IMR-90 (cell line): ENCODE measurements around the gene IFI27L1. TPM values are rescaled to one million over a fixed set of nuclear protein-coding genes. Genes with fewer than 3 reads are reported as not detected.

Experiments
- ATAC-seq: fragments of 200-7000 bp; cut with Tn5 transposase; 2 replicates; pipeline ENCODE4 v1.9.1; 2020; ENCODE audit warnings: low read depth, mild to moderate bottlenecking, moderate library complexity
- BruUV-seq: library from RNA; stranded (reverse); fragments of 400-500 nt; replicated peaks from 2 replicates; lab custom pipeline; 2021; lab: Mats Ljungman, UMichigan
- CTCF ChIA-PET: fragments of 300-600 bp; formaldehyde crosslinking; extraction: SDS; loops from one replicate; lab custom pipeline; 2021; ENCODE audit warnings: antibody characterized with exemption; lab: Yijun Ruan, JAX
- POLR2A ChIA-PET: fragments of 300-600 bp; sonication (Branson Sonifier 250); formaldehyde crosslinking; loops from one replicate; lab custom pipeline; 2022; ENCODE audit warnings: antibody characterized with exemption; ENCODE audit not compliant: unreplicated experiment; lab: Charles Lee
- DNase-seq: peaks from one replicate; pipeline ENCODE4 v3.0.0; 2013
- H2AFZ ChIP-seq: replicated peaks from 2 replicates; pipeline ENCODE3; 2013; ENCODE audit warnings: low read length, mild to moderate bottlenecking; ENCODE audit not compliant: poor library complexity
- H2AK5ac ChIP-seq: 2 replicates; pipeline ENCODE4 v1.6.1; 2013; ENCODE audit warnings: low read depth, low read length, inconsistent platforms
- H2AK9ac ChIP-seq: replicated peaks from 2 replicates; pipeline ENCODE3; 2013; ENCODE audit warnings: mild to moderate bottlenecking, low read depth, low read length, moderate library complexity; ENCODE audit not compliant: poor library complexity
- H2BK120ac ChIP-seq: 2 replicates; pipeline ENCODE4 v1.6.1; 2013; ENCODE audit warnings: low read depth, low read length, inconsistent platforms
- H2BK15ac ChIP-seq: 3 replicates; pipeline ENCODE4 v1.6.1; 2013; ENCODE audit warnings: low read depth, low read length, inconsistent platforms
- H2BK20ac ChIP-seq: 2 replicates; pipeline ENCODE4 v1.6.1; 2013; ENCODE audit warnings: low read depth, mild to moderate bottlenecking, inconsistent platforms, low read length, moderate library complexity
- H2BK5ac ChIP-seq: 2 replicates; pipeline ENCODE4 v1.6.1; 2013; ENCODE audit warnings: mild to moderate bottlenecking, low read depth, low read length, inconsistent platforms; ENCODE audit not compliant: poor library complexity, severe bottlenecking
- H3K14ac ChIP-seq: replicated peaks from 2 replicates; pipeline ENCODE4 v1.6.1; 2013; ENCODE audit warnings: low read depth, low read length, inconsistent platforms
- H3K18ac ChIP-seq: 2 replicates; pipeline ENCODE4 v1.6.1; 2013; ENCODE audit warnings: low read depth, low read length, control low read depth
- H3K23ac ChIP-seq: 2 replicates; pipeline ENCODE4 v1.6.1; 2013; ENCODE audit warnings: low read depth, low read length, inconsistent platforms
- H3K27ac ChIP-seq: 2 replicates; pipeline ENCODE4 v1.5.1; 2013; ENCODE audit warnings: mild to moderate bottlenecking, control low read depth, low read length; ENCODE audit not compliant: insufficient read depth
- H3K27me3 ChIP-seq: 2 replicates; pipeline ENCODE4 v1.6.1; 2013; ENCODE audit warnings: low read length; ENCODE audit not compliant: control insufficient read depth, insufficient read depth
- H3K36me3 ChIP-seq: 2 replicates; pipeline ENCODE4 v1.6.1; 2013; ENCODE audit warnings: low read length, mixed read lengths; ENCODE audit not compliant: control insufficient read depth, insufficient read depth
- H3K4ac ChIP-seq: 2 replicates; pipeline ENCODE4 v1.6.1; 2013; ENCODE audit warnings: low read depth, low read length, inconsistent platforms
- H3K4me1 ChIP-seq: 2 replicates; pipeline ENCODE4 v1.6.1; 2013; ENCODE audit warnings: low read length, mixed read lengths; ENCODE audit not compliant: control insufficient read depth, insufficient read depth
- H3K4me2 ChIP-seq: 2 replicates; pipeline ENCODE4 v1.6.1; 2013; ENCODE audit warnings: low read depth, mild to moderate bottlenecking, control low read depth, low read length, moderate library complexity
- H3K4me3 ChIP-seq: 2 replicates; pipeline ENCODE4 v1.5.1; 2013; ENCODE audit warnings: low read depth, mild to moderate bottlenecking, control low read depth, low read length, moderate library complexity; ENCODE audit not compliant: insufficient read depth
- H3K56ac ChIP-seq: 2 replicates; pipeline ENCODE4 v1.6.1; 2013; ENCODE audit warnings: low read length, inconsistent platforms; ENCODE audit not compliant: insufficient read depth; ENCODE audit errors: extremely low read depth
- H3K79me1 ChIP-seq, 2 experiments: 2 replicates each; pipeline ENCODE4 v1.6.1; 2013; ENCODE audit warnings: low read length in 2 of 2, inconsistent platforms in 1 of 2, low read depth in 1 of 2
- H3K9ac ChIP-seq: 2 replicates; pipeline ENCODE4 v1.6.1; 2013; ENCODE audit warnings: low read depth, low read length, control low read depth
- H3K9me1 ChIP-seq: 2 replicates; pipeline ENCODE4 v1.6.1; 2013; ENCODE audit warnings: low read length, inconsistent platforms; ENCODE audit not compliant: insufficient read depth
- H3K9me3 ChIP-seq: 2 replicates; pipeline ENCODE4 v1.6.1; 2013; ENCODE audit warnings: low read length; ENCODE audit not compliant: control insufficient read depth, insufficient read depth
- H4K20me1 ChIP-seq: 2 replicates; pipeline ENCODE4 v1.6.1; 2013; ENCODE audit warnings: low read length, inconsistent platforms; ENCODE audit not compliant: insufficient read depth
- H4K5ac ChIP-seq: 2 replicates; pipeline ENCODE4 v1.6.1; 2013; ENCODE audit warnings: mild to moderate bottlenecking, low read depth, low read length, control low read depth
- H4K8ac ChIP-seq, 2 experiments: 2 replicates each; pipeline ENCODE4 v1.6.1; 2013; ENCODE audit warnings: low read depth in 2 of 2, low read length in 2 of 2, control low read depth in 1 of 2, inconsistent platforms in 1 of 2
- H4K91ac ChIP-seq: 2 replicates; pipeline ENCODE4 v1.6.1; 2013; ENCODE audit warnings: low read depth, low read length, inconsistent platforms; ENCODE audit not compliant: insufficient read depth
- CTCF ChIP-seq: conservative IDR thresholded peaks from 2 replicates; pipeline ENCODE4 v1.5.1; 2012; ENCODE audit warnings: mild to moderate bottlenecking, low read depth, low read length, improper control_type of control experiment
- MAFK ChIP-seq: IDR thresholded peaks from 2 replicates; pipeline ENCODE4 v1.6.1; 2012; ENCODE audit warnings: low read depth, low read length, improper control_type of control experiment
- MAZ ChIP-seq: IDR thresholded peaks from 2 replicates; pipeline ENCODE4 v1.6.1; 2012; ENCODE audit warnings: low read depth, mild to moderate bottlenecking, low read length, improper control_type of control experiment, moderate library complexity, borderline replicate concordance
- MXI1 ChIP-seq: IDR thresholded peaks from 2 replicates; pipeline ENCODE4 v1.6.1; 2012; ENCODE audit warnings: low read depth, mild to moderate bottlenecking, low read length, moderate library complexity, borderline replicate concordance
- NFE2L2 ChIP-seq: fragments of 150-350 bp; IDR thresholded peaks from 2 replicates; pipeline ENCODE4 v1.6.1; 2016; ENCODE audit warnings: low read depth, mild to moderate bottlenecking, low read length
- POLR2A ChIP-seq: IDR thresholded peaks from 2 replicates; pipeline ENCODE4 v1.6.1; 2012; ENCODE audit warnings: mild to moderate bottlenecking, low read depth, low read length
- RCOR1 ChIP-seq: IDR thresholded peaks from 2 replicates; pipeline ENCODE4 v1.6.1; 2012; ENCODE audit warnings: mild to moderate bottlenecking, low read length, improper control_type of control experiment; ENCODE audit not compliant: insufficient replicate concordance
- WGBS, 2 experiments: methylation state at CpG; one replicate each; pipeline versions ENCODE4 v1.1.5 to v1.1.7; 2013; ENCODE audit warnings: missing lambda C conversion rate in 2 of 2; ENCODE audit not compliant: insufficient read length in 1 of 2; ENCODE audit errors: extremely low coverage in 2 of 2; 5-methylcytosine and 5-hydroxymethylcytosine counted together
- dilution Hi-C: fragments of 300-500 bp; cut with HindIII; formaldehyde crosslinking; loops from one replicate; pipeline ENCODE4 v1.14.3; 2018; ENCODE audit warnings: low sequenced_read_pairs; ENCODE audit not compliant: unreplicated experiment
- in situ Hi-C: fragments of 300-500 bp; cut with MboI; formaldehyde crosslinking; loops from 3 replicates; pipeline ENCODE4 v1.14.3; 2019; ENCODE audit warnings: low sequenced_read_pairs, inconsistent platforms, mixed read lengths
- intact Hi-C: fragments of 100-400 bp; cut with micrococcal nuclease; formaldehyde crosslinking; loops from 2 replicates; pipeline ENCODE4 v1.10.0; 2022
- polyA plus RNA-seq, 3 experiments: library from polyadenylated mRNA; depleted of rRNA; stranded (reverse); fragments of >200 nt; gene quantifications; 2 replicates each; pipeline ENCODE4 v1.2.3, GENCODE V29; 2012; ENCODE audit warnings: low replicate concordance in 1 of 3
- total RNA-seq: library from RNA; depleted of rRNA; stranded (reverse); fragments of >200 nt; gene quantifications from 2 replicates; pipeline ENCODE4 v1.2.3, GENCODE V29; 2012
- TF ChIP-seq, protein P1 (sequence below): fragments of 150-350 bp; IDR thresholded peaks from 2 replicates; pipeline ENCODE4 v1.6.1; 2017; ENCODE audit warnings: mild to moderate bottlenecking, antibody characterized with exemption, low read length, low read depth

Gene IFI27L1
- total and polyA plus RNA-seq, 2 of the 4 experiments (the other 2 are of a cell fraction): 13.3 to 24.3 TPM

DNA sequence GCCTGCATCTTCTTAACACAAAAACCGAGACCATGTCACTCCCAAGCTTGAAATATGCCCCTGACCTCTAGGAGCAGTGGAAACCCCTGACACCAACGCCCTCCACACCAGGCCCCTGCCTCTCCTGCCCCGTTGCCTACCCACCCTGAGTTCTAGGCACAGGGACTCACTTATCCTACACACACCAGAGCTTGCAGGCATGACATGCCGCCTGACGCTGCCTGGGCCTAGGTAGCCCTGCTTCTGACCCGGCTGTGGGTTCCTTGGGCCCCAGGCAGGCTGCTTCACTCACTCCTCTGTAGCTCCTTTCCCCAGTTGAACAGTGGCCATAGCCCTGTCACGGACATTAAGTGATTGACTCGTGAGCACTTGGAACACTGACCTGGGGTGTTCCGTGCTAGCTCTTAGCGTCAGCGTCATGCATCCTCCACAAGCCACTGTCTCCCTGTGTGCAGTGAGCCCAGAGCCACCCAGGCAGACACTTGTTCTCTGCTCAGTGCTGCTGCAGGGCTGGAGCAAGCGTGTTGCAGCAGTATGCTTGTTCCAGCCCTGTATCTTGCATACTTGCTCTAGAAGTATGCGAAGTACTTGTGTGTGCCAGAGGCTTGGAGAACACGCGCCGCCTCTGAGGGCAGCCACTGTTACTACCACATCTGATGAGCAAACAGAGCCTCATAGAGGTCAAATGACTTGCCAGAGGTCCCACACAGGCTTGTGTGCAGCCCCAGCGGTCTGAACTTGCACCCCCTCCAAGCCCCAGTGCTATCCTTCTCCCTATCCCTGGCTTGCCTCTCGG, 39.4 kb upstream of the IFI27L1 start (continued):
- no peak for TF ChIP-seq RCOR1

DNA sequence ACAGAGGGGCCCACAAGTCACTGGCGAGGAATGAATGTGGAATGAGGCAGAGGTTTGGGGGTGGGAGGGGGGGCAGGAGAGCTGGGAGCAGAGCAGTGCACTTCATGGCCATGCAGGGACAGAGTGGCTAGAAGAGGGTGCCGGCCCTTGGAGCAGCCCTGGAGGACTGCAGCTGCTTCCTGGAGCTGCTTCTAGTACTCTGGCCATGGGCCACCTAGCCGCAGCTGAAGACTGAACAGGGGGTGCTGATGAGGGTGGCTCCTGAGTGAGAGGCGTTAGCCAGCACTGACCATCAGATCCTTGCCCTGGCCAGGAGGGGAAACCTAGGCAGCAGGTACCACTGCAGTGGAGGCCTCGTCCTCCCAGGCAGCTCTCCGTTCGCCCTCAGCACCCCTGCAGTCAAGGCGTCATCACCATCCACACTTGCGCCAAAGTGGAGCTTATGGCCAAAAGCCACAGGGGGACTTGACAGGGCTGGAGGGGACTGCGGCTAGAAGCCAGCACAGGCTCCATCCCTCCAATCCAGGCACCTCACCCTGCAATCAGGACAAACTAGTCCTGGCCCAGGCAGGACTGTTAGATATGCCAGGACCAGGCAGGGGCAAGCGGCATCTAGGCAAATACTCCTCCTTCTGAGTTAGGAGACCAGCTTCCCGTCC, 38.5 kb upstream of the IFI27L1 start:
- in situ Hi-C loops: no loop called here
- peaks cover 9% of the 10 kb centered on the region for H3K4me1 ChIP-seq

More for the DNA sequence above, 38.5 kb upstream of the IFI27L1 start:
- ChIA-PET CTCF (no interaction called here), POLR2A (no interaction called here)
- Histone ChIP-seq H3K9me3 (no peaks in the 10 kb centered on the region), H3K23ac (no peak overlapping the region), H2BK5ac (no peak overlapping the region), H2BK15ac (no peak overlapping the region), H4K91ac (no peak overlapping the region), H3K4ac (no peak overlapping the region), H3K36me3 (peaks cover 28% of the 10 kb centered on the region), H3K18ac (no peak overlapping the region), H3K14ac (no peak overlapping the region), H2BK20ac (no peak overlapping the region), H3K27ac (no peak overlapping the region), H4K8ac (no peak overlapping the region), H2AK9ac (no peak overlapping the region), H4K5ac (no peak overlapping the region), H3K27me3 (no peaks in the 10 kb centered on the region), H2AK5ac (no peak overlapping the region), H3K56ac (no peak overlapping the region), H3K4me2 (no peak overlapping the region), H3K9me1 (no peaks in the 10 kb centered on the region), H3K4me3 (no peak overlapping the region), H4K20me1 (no peaks in the 10 kb centered on the region; the same call in 1 of the 2 replicates), H2BK120ac (no peak overlapping the region), H2AFZ (no peak overlapping the region), H3K79me1 (no peaks in the 10 kb centered on the region), H3K9ac (no peak overlapping the region)
- BruUV-seq: no TSS peak
- WGBS, 2 experiments: 60% methylated on average over 1 of the region's 12 CpGs; no CpG with 5 or more reads in 1 of the 2 experiments
- no peak for DNase-seq
- intact Hi-C loops: no loop called here
- TF ChIP-seq, protein P1, sequence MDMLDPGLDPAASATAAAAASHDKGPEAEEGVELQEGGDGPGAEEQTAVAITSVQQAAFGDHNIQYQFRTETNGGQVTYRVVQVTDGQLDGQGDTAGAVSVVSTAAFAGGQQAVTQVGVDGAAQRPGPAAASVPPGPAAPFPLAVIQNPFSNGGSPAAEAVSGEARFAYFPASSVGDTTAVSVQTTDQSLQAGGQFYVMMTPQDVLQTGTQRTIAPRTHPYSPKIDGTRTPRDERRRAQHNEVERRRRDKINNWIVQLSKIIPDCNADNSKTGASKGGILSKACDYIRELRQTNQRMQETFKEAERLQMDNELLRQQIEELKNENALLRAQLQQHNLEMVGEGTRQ: no peak
- TF ChIP-seq NFE2L2 (no peak), POLR2A (no peak), MAFK (no peak), MXI1 (no peak), MAZ (no peak), CTCF (no peak)
- dilution Hi-C loops: no loop called here
- peak; percentile 12 for ATAC-seq
